SK-N-SH treated with all-trans-retinoic acid at 6 μM for 48 hours (cell line): ENCODE results near the gene CCL15.

Source experiments
- ATAC-seq: fragments of 200-7000 bp; cut with Tn5 transposase; 3 replicates; pipeline ENCODE4 v1.9.1; 2020; ENCODE audit warnings: mild to moderate bottlenecking, moderate library complexity
- ARNTL ChIP-seq: fragments of 450-650 bp; formaldehyde crosslinking; IDR thresholded peaks from 2 replicates; pipeline ENCODE4 v1.5.0; 2020; ENCODE audit warnings: low read depth, mild to moderate bottlenecking, moderate library complexity, borderline replicate concordance
- BACH2 ChIP-seq: fragments of 250-450 bp; sonication (Bioruptor Pico); IDR thresholded peaks from 2 replicates; pipeline ENCODE4 v1.9.0; 2021; ENCODE audit warnings: mild to moderate bottlenecking, borderline replicate concordance
- CREB5 ChIP-seq: fragments of 250-450 bp; sonication (Bioruptor Pico); IDR thresholded peaks from 2 replicates; pipeline ENCODE4 v1.5.1; 2020; ENCODE audit warnings: low read depth, mild to moderate bottlenecking, moderate library complexity
- CSDC2 ChIP-seq: fragments of 250-450 bp; sonication (Bioruptor Pico); IDR thresholded peaks from 2 replicates; pipeline ENCODE4 v1.5.0; 2020; ENCODE audit warnings: mild to moderate bottlenecking, moderate library complexity
- ESRRG ChIP-seq: fragments of 250-450 bp; sonication (Bioruptor Pico); IDR thresholded peaks from 2 replicates; pipeline ENCODE4 v1.6.1; 2021; ENCODE audit warnings: mild to moderate bottlenecking
- GLIS3 ChIP-seq: fragments of 250-450 bp; sonication (Bioruptor Pico); IDR thresholded peaks from 2 replicates; pipeline ENCODE4 v1.5.0; 2020; ENCODE audit warnings: mild to moderate bottlenecking, moderate library complexity
- ISL1 ChIP-seq: fragments of 250-450 bp; sonication (Bioruptor Pico); IDR thresholded peaks from 2 replicates; pipeline ENCODE4 v2.1.2; 2022; ENCODE audit warnings: mild to moderate bottlenecking, moderate library complexity
- OSR1 ChIP-seq: fragments of 250-450 bp; sonication (Bioruptor Pico); IDR thresholded peaks from 2 replicates; pipeline ENCODE4 v1.8.0; 2022; ENCODE audit warnings: moderate library complexity, mild to moderate bottlenecking, inconsistent platforms
- POU6F1 ChIP-seq: fragments of 250-450 bp; sonication (Bioruptor Pico); IDR thresholded peaks from 2 replicates; pipeline ENCODE4 v1.8.0; 2021; ENCODE audit warnings: low read depth, mild to moderate bottlenecking, moderate library complexity, borderline replicate concordance
- PPARA ChIP-seq: fragments of 250-450 bp; sonication (Bioruptor Pico); IDR thresholded peaks from 2 replicates; pipeline ENCODE4 v1.5.0; 2020; ENCODE audit warnings: mild to moderate bottlenecking, borderline replicate concordance
- RARB ChIP-seq: fragments of 250-450 bp; sonication (Bioruptor Pico); IDR thresholded peaks from 2 replicates; pipeline ENCODE4 v1.8.0; 2021; ENCODE audit warnings: mild to moderate bottlenecking, moderate library complexity
- SNAI2 ChIP-seq: fragments of 250-450 bp; sonication (Bioruptor Pico); IDR thresholded peaks from 2 replicates; pipeline ENCODE4 v1.5.0; 2020; ENCODE audit warnings: mild to moderate bottlenecking, moderate library complexity
- TCF4 ChIP-seq: fragments of 250-450 bp; sonication (Bioruptor Pico); IDR thresholded peaks from 2 replicates; pipeline ENCODE4 v1.8.0; 2021; ENCODE audit warnings: mild to moderate bottlenecking, moderate library complexity, borderline replicate concordance
- TOX ChIP-seq: fragments of 250-450 bp; sonication (Bioruptor Pico); IDR thresholded peaks from 2 replicates; pipeline ENCODE4 v1.8.0; 2021; ENCODE audit warnings: mild to moderate bottlenecking, moderate library complexity, borderline replicate concordance
- TSHZ2 ChIP-seq: fragments of 250-450 bp; sonication (Bioruptor Pico); IDR thresholded peaks from 2 replicates; pipeline ENCODE4 v1.5.0; 2020; ENCODE audit warnings: mild to moderate bottlenecking, moderate library complexity
- ZC3H10 ChIP-seq: fragments of 250-450 bp; sonication (Bioruptor Pico); IDR thresholded peaks from 2 replicates; pipeline ENCODE4 v1.5.1; 2021; ENCODE audit warnings: mild to moderate bottlenecking, moderate library complexity
- ZFP3 ChIP-seq: fragments of 250-450 bp; sonication (Bioruptor Pico); IDR thresholded peaks from 2 replicates; pipeline ENCODE4 v1.5.0; 2020; ENCODE audit warnings: mild to moderate bottlenecking, moderate library complexity
- ZFP30 ChIP-seq: fragments of 450-650 bp; formaldehyde crosslinking; IDR thresholded peaks from 2 replicates; pipeline ENCODE4 v1.5.0; 2022; ENCODE audit warnings: mild to moderate bottlenecking, moderate library complexity
- ZNF565 ChIP-seq: fragments of 450-650 bp; formaldehyde crosslinking; conservative IDR thresholded peaks from 2 replicates; pipeline ENCODE4 v1.5.0; 2020; ENCODE audit warnings: low read depth, mild to moderate bottlenecking, moderate library complexity
- ZNF70 ChIP-seq: fragments of 450-650 bp; formaldehyde crosslinking; IDR thresholded peaks from 2 replicates; pipeline ENCODE4 v1.5.0; 2020; ENCODE audit warnings: mild to moderate bottlenecking, moderate library complexity
- ZNF8 ChIP-seq: fragments of 450-650 bp; formaldehyde crosslinking; IDR thresholded peaks from 2 replicates; pipeline ENCODE4 v1.5.0; 2020; ENCODE audit warnings: mild to moderate bottlenecking, moderate library complexity

Gene CCL15

GRCh38 chr17:36036235-36036634, 34.9 kb upstream of the CCL15 start:
- ATAC-seq, result no peak
- TF ChIP-seq TOX (CRISPR knock-in tag), result no peak
- no peak for TF ChIP-seq ZNF70 (CRISPR knock-in tag)
- TF ChIP-seq ZFP30 (CRISPR knock-in tag), result no peak
- TF ChIP-seq GLIS3 (CRISPR knock-in tag), result no peak
- TF ChIP-seq ARNTL (CRISPR knock-in tag), result no peak
- TF ChIP-seq ZNF565 (CRISPR knock-in tag), result no peak
- TF ChIP-seq CSDC2, result no peak
- TF ChIP-seq ZNF8 (CRISPR knock-in tag), result no peak
- no peak for TF ChIP-seq ISL1 (CRISPR knock-in tag)
- no peak for TF ChIP-seq ESRRG
- TF ChIP-seq TCF4, result no peak
- TF ChIP-seq RARB (CRISPR knock-in tag), result no peak
- no peak for TF ChIP-seq BACH2 (CRISPR knock-in tag)
- TF ChIP-seq OSR1 (CRISPR knock-in tag), result no peak
- TF ChIP-seq TSHZ2 (CRISPR knock-in tag), result no peak
- no peak for TF ChIP-seq ZFP3 (CRISPR knock-in tag)
- TF ChIP-seq PPARA, result no peak

GRCh38 chr17:36034127-36034526, 32.8 kb upstream of the CCL15 start:
- ATAC-seq, result no peak
- TF ChIP-seq ARNTL (CRISPR knock-in tag), result no peak

GRCh38 chr17:36030956-36031355, 29.6 kb upstream of the CCL15 start:
- TF ChIP-seq ISL1 (CRISPR knock-in tag), result no peak
- TF ChIP-seq ZNF565 (CRISPR knock-in tag), result no peak
- TF ChIP-seq ZNF70 (CRISPR knock-in tag), result no peak
- no peak for TF ChIP-seq CREB5 (CRISPR knock-in tag)
- no peak for TF ChIP-seq ZFP3 (CRISPR knock-in tag)
- no peak for TF ChIP-seq SNAI2 (CRISPR knock-in tag)
- TF ChIP-seq TCF4, result no peak
- TF ChIP-seq PPARA, result no peak
- no peak for TF ChIP-seq TOX (CRISPR knock-in tag)
- TF ChIP-seq ZFP30 (CRISPR knock-in tag), result no peak
- TF ChIP-seq POU6F1 (CRISPR knock-in tag), result no peak
- no peak for TF ChIP-seq ARNTL (CRISPR knock-in tag)
- TF ChIP-seq TSHZ2 (CRISPR knock-in tag), result no peak
- TF ChIP-seq OSR1 (CRISPR knock-in tag), result no peak
- no peak for TF ChIP-seq CSDC2
- TF ChIP-seq ZC3H10 (CRISPR knock-in tag), result no peak
- TF ChIP-seq, all 23 proteins: peak for 0
- no peak for ATAC-seq

- TF ChIP-seq CREB5 (CRISPR knock-in tag), result no peak
- no peak for TF ChIP-seq ARNTL (CRISPR knock-in tag)
- TF ChIP-seq POU6F1 (CRISPR knock-in tag), result no peak
- ATAC-seq, result no peak
Observed at GRCh38 chr17:36027761-36028160, 26.4 kb upstream of the CCL15 start.
